GM19239 (cell line): ENCODE measurements around the gene CD22.

Experiments used
- DNase-seq: peaks from one replicate; pipeline ENCODE4 v3.0.0; 2011; ENCODE audit warnings: low spot score; ENCODE audit not compliant: insufficient read length
- FAIRE-seq: peaks from 2 replicates; lab custom pipeline; 2011; peaks lifted over from hg19 to GRCh38; lab: Jason Lieb, UNC

The CD22 gene

DNA sequence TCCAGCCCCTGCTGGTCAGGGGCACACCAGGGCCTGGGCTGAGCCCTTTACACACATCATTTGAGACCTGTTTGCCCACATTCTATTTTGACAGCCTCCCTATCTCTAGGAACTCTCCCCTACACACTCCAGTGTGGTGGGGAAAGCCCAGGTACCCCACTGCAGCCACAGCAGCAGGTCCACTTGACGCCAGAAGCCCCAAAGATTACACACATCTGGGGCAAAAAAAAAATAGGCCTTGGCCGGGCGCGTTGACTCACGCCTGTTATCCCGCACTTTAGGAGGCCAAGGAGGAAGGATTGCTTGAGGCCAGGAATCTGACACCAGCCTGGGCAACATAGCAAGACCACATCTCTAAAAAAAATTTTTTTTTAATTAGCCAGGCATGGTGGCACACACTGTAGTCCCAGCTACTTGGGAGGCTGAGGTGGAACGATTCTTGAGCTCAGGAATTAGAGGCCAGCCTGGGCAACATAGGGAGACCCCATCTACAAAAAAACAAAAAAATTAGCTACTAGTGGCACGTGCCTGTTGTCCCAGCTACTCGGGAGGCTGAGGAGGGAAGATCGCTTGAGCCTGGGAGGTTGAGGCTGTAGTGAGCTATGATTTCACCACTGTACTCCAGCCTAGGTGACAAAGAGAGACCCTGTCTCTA, 18.0 kb upstream of the CD22 start:
- DNase-seq (no peak), FAIRE-seq (no peak)

DNA sequence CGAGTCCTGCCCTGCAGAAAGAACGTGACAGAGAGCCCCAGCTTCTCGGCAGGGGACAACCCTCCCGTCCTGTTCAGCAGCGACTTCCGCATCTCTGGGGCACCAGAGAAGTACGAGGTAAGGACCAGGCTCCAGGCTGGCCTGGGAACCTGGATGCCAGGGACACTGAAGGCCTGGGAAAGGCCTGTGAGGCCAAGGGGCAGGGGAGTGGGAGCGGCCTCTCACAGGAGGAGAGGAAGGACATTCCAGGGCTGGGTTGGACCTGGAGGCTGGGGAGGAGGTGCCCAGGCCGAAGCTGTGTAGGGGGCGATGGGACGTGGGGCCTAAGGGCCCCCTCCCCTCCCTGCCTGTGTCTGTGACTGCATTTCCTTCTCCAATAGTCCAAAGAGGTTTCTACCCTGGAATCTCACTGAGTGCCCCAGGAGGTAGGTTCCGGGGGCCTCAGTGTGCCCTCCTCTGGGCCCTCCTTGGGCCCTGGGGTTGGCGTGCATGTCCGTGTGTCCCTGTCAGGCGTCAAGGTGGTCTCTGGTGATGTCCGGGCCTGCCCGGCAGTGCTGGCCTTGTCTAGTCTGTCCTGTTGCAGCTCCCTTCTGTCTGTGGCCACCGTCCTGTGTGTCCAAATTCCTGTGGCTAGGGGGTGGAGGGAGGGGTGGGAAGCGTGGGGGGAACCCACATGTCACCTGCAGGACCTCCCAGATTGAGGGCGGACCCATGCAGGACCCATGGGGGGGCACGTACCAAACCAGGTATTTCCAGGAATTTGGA, 16.9 kb upstream of the CD22 start:
- no peak for DNase-seq
- FAIRE-seq: no peak

DNA sequence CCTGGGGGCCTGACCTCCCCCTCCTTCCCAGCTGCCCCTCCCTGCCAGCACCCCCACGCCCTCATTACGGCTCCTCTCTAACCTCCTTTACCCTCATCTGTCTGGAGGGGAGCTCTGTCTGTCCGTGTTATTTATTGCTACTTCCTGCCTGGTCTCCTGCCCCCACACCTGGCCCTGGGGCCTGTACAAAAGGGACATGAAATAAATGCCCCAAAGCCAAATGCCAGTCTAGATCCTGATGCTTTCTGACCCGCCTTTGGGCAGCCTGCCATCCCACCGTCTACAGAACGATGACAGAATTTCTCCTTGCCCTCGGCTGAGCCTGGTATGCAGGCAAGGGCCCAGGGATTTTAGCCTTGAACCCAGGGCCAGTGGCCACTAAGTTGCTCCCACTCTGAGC, 15.4 kb upstream of the CD22 start:
- FAIRE-seq (no peak), DNase-seq (no peak)

DNA sequence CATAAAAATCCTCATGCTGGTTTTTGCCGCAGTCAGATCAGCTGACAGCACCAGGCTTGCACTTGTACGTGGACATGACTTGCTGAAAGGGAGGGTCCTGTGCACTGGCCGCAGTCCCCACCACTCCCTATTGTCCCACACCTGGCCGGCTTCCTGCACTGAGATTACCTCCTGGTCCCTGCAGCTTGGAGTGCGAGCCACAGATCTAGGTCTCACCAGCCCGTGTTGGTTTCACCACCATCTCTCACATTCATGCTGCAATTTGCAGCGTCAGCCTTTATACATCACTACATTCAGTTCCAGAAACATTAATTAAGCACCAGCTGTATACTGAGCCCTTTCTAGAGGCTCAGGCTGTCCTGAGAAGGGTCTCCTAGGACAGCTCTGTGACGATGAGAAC, 15.0 kb upstream of the CD22 start:
- DNase-seq: no peak
- no peak for FAIRE-seq

DNA sequence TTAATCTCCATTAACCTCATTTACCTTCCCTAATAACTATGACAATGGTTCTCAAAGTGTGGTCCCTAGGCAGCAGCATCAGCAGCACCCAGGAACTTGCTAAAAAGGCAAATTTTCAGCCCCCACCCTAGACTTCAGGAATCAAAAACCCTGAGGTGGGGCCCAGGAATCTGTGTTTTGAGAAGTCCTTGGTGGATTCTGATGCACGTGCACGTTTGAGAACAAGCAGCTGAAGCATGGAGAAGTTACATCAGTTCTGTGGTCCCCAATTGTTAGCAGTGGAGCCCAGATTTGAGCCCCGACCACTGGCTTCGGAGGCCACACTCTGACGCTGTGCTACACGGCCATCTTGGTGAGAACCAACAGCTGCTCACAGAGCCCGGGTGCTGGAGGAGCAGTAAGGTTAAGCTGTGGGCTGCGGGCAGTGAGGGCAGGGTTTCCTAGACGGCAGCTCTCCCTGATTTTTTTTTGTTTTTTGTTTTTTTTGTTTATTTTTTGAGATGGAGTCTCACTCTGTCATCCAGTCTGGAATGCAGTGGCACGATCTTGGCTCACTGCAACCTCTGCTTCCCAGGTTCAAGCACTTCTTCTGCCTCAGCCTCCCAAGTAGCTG, 14.0 kb upstream of the CD22 start:
- FAIRE-seq (no peak), DNase-seq (no peak)

DNA sequence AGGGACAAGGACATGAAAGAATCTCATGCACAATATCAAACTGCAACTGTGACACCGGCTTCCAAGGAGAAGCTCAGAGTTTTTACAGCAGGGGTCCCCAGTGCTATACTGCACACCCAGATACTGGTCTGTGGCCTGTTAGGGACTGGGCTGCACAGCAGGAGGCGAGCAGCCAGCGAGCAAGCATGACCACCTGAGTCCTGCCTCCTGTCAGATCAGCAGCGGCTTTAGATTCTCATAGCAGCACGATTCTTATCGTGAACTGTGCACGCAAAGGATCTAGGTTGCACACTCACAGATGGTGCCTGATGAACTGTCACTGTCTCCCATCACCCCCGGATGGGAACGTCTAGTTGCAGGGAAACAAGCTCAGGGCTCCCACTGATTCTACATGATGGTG, 13.1 kb upstream of the CD22 start:
- FAIRE-seq: no peak
- DNase-seq: no peak

DNA sequence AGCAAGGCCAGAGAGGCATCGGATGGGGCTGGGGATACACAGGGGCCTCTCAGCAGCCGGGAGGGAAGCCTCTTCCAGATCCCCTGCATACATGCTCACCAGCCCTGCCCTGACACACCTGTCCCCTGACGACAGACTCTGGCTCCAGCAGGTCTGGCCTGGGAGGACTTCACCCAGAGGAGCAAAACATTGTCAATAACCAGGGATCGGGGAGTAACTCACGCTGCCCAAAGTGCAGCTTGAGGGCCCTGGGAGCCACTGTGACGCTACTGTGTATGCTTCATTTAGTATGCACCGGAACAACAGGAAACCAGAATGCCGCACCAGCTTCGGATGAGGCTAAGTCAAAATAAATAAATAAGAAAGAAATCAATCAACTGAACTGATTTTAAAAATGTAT, 12.4 kb upstream of the CD22 start:
- no peak for DNase-seq

DNA sequence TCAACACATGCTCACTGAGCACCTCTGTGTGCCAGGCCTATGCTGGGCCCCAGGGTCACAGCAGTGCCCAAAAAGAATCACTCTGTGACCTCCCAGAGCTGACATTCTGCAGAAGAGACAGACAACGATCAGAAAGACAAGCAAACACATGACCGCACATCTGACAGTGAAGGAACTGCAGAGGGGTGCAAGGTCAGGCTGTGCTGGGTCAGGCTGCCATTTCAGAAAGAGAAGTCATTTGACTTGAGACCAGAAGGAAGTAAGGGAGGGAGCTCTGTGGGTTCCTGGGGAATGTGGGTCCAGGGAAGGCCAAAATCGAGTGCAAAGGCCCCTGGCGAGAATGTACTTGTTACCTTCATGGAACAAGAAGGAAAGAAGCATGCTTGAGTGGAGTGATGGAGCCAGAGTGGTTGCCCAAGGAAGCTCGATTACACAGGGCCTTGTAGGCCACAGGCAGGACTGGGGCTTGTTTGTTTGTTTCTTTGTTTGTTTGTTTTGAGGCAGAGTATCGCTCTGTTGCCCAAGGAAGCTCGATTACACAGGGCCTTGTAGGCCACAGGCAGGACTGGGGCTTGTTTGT, 11.4 kb upstream of the CD22 start:
- FAIRE-seq (no peak), DNase-seq (no peak)

More for the DNA sequence above, 12.4 kb upstream of the CD22 start:
- FAIRE-seq: no peak

DNA sequence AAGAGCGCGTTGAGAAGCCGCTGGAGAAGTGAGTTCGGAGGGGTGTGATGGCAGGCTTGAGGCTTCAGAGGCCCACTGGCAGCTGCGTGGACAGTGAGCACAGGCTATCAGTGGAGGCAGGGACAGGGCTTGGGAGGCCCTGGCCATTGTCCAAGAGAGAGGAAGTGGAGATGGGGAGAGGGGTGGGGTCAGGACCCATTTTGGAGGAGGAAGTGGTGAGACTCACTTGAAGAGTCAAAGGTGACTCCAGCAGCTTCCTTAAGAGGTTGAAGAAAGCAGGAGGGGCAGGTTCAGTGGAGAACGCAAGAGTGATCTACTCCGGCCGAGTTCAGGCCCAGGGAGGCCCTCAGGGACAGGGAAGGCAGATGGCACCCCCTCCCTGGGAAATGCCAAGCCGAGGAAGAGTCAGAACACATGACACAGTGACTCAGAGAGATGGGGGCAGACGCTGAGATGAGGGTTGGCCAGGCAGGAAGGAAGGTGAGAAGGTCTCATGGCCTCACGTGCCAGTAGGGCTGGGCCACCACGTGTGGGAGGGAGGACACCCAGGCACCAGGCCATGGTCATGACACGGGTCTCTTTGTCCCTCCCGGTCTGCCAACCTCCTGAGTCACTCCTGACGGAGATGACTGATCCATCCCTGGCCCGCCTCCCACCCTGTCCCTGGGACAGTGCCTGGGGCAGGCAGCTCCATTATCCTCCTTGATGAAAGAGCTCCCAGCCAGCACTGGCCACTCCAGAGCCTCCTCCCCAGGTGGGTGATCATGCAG, 10.1 kb upstream of the CD22 start:
- FAIRE-seq: no peak
- DNase-seq: no peak

DNA sequence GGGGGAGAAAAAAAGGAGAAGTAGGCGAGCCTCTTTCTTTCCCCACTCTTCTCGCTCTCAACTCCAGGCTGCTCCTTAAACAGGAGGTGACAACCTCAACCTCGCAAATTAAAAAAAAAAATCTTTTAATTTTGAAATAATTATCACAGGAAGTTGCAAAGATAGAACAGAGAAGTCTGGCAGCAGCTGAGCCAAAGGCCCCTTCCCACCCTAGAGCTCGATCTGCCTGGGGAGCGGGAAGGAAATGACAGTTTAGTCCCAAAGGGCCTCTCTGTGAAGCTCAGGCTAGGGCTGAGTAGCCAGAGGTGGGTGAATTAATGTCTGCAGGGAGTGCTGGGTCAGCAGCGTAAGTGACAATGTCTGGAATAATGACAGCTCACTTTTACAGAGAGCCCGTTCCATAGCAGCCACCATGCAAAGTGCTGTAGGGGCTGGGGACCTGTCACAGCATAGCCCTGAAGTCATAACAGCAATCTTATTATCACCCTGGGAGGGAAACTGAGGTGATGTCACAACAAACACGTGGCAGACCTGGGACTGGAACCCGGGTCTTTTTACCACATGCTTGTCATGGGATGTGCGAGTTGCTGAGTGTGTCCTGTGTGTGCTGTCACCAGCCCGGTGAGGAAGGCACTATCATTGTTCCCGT, 8.8 kb upstream of the CD22 start:
- FAIRE-seq (peak; percentile 28), DNase-seq (no peak)

DNA sequence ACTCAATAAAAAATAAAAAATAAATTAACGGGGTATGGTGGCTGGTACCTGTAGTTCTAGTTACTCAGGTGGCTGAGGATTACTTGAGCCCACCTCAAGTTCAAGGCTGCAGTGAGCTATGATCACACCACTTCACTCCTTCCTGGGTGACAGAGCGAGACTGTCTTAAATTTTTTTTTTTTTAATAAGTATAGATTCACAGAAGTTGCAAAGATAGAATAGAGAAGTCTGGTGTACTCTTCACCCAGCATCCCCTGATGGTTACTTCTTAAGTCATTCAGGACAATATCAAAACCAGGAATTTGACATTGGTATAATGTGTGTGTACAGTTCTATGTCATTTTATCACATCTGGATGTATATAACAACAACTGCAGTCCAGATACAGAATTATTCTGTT, 7.7 kb upstream of the CD22 start:
- FAIRE-seq: no peak

DNA sequence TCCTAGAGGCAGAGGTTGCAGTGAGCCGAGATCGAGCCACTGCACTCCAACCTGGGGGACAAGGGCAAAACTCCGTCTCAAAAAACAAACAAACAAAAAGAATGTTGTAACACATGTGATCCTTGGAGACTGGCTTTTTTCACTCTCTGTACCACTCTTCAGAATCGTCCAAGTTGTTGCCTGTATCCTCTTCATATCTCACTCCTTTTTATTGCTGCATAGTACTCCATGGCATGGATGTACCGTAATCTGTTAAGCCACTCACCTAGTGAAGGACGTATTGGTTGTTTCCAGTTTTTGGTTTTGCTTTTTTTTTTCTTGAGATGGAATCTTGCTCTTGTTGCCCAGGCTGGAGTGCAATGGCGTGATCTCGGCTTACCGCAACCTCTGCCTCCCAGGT, 7.0 kb upstream of the CD22 start:
- DNase-seq (no peak), FAIRE-seq (no peak)

More for the DNA sequence above, 7.7 kb upstream of the CD22 start:
- no peak for DNase-seq

DNA sequence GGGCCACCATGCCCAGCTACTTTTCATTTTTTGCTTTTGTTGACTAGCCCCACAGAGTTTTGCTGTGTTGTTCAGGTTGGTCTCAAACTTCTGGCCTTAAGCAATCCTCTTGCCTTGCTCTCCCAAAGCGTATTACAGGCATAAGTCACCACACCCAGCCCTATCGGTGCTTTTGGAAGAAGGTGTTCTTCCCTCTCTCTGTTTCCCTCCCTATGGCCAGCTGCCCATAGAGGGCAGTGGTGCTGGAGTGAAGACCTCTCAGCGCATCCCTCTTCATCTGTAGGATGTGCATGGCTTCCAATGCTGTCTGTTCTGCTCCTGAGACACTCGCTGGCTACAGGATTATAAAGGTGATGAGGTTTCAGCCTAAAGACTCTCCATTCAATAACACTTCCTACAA, 1.3 kb upstream of the CD22 start:
- DNase-seq: no peak
- FAIRE-seq: peak; percentile 47

DNA sequence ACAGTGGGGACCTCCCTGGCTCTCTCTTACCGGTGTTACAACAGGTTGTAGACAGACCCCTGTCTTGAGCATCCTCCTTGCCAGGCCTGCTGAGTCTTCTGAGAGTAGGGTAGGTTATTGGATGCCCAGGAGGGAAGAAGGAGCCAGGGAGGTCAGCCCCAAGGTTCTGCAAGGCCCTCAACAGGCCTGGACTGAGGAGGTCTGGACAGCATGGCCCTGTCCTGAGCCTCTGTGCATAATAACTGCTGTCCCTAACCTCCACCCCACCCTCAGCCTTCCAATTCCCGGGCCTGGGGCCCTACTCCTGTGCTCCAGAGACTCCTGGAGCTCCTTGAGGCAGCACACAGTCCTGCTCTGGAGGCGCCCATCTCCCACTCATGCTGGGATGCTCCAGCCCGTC, 336 bp downstream of the CD22 start:
- FAIRE-seq: peak; percentile 51
- no peak for DNase-seq

DNA sequence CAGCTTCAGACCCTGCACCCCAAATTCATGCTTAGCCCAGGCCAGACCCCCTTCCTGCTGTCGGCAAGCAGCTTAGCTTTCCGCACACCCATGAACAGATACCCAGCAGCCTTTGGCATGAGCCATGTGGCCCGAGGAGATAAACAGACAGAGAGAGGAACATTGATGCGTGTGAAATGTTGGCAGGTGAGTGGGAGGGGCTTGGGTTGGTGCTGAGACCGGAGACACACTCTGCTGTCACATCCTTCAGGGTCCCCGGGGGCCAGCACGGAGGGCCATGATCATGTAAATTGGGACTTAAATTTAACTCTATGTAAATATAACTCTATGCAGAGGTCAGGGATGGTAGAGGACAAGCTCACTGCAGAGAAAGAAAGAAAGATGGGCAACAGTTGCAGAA, 1.5 kb downstream of the CD22 start:
- DNase-seq: no peak
- peak; percentile 99 for FAIRE-seq

DNA sequence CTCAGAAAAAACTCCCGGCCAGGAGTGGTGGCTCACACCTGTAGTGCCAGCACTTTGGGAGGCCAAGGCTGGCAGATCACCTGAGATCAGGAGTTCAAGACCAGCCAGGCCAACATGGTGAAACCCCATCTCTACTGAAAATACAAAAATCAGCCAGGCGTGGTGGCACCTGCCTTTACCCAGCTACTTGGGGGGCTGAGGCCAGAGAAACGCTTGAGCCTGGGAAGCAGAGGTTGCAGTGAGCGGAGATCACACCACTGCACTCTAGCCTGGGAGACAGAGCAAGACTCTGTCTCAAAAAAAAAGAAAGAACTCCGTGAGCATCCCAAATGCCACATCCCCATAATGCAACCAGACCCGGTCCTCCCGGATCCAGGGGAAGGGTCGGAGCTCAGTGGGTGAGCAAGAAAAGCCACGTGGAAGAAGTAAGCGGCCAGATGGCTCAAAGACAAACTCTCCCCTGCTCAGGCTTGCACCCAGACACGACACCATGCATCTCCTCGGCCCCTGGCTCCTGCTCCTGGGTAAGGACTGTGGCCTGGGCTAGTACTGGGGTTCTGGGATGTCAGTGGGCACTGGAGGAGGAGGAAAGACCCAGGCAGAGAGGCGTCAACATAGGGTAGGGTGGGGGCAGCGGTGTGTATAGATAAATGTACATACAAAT, 2.7 kb downstream of the CD22 start:
- no peak for DNase-seq
- FAIRE-seq: peak; percentile 76

DNA sequence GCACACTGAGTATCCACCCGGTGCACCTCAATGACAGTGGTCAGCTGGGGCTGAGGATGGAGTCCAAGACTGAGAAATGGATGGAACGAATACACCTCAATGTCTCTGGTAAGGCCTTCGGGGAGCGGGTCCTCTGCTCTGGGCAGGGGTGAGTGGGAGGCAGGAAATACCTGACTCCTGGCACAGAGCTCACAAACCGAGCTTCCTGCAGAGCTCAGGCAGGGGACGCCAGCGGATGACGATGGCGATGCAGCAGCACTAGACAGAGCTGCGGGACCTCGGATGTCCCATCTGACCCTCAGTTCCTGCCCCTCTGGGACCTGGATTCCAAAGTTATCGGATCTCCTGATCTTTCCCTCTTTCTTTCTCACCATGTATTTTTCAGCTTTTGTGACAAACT, 3.8 kb downstream of the CD22 start:
- DNase-seq: no peak
- FAIRE-seq: peak; percentile 89

DNA sequence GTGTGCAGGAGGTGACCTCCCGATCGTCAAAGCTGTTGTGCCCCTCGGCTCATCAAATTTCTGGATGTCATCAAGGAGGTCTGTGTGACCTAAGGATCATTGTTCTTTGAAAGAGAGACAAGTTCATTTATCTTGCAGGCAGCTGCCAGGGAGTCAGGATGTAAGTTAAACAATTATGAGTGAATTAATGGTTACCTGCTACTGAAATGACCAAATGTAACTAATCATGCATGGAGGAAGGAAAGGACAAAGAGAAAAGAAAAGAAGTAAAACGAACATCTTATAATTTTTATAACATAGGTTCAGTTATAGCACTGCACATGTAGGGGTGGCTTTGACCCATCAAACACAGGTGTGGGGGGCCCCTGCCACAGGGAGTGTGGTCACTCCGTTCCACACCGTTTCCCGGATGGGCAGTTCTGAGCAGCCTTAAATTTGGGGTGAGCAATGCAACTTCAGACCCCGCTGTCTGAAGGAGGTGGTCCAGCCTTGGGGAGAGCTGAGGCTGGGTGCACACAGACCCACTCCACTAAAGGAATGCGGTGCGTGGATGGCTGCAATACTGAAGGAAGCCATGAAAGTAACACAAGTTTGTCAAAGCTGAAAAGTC, 5.3 kb downstream of the CD22 start:
- peak; percentile 93 for FAIRE-seq
- DNase-seq: no peak
